ENCODE results near the gene L3MBTL2.

DNA sequence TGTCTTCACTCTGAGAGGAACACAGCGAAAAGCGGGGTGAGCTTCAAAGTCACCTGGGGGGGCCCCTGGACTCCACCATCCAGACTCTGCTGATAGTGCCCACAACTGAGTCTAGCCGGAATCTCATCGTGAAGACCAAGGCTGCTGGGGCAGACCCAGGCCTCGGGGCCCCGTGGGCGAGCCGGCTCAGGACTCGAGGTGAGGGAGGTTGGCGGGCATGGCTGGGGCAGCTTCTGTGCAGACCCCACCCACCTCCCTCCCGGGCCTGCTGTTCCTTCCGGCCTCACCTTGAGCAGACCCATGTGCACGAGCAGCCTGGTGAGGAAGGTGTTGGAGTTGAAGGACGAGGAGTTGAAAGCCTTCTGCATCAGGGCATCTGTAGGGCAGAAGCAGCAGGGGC lies 44.3 kb downstream of the L3MBTL2 start:
- TF ChIP-seq POLR2A (IDR thresholded peaks at IDR 0.05; ENCODE audit: low read depth, low read length) (no peak), POLR2AphosphoS5 (IDR thresholded peaks at IDR 0.05; ENCODE audit: low read depth, low read length) (no peak), TAF1 (IDR thresholded peaks at IDR 0.05; ENCODE audit: borderline replicate concordance, low read depth, low read length) (no peak)
